Esophagus squamous epithelium (tissue), 4 donors: Measurements from ENCODE around the gene FRMD5.

Experiments used
- POLR2A ChIP-seq, 4 donors: fragments of 450-650 bp; IDR thresholded peaks; one replicate each; pipeline ENCODE4 v1.6.1; 2017; ENCODE audit warnings: antibody characterized with exemption in 4 of 4, mild to moderate bottlenecking in 4 of 4, moderate library complexity in 3 of 4
- TF ChIP-seq, protein P1 (sequence below), 6 experiments: fragments of 450-650 bp in 4 of 6; fragments of 200-600 bp in 2 of 6; sonication (generic) in 2 of 6; IDR thresholded peaks; one replicate each; pipeline ENCODE4 v1.5.1; 2016 to 2019; ENCODE audit warnings: antibody characterized with exemption in 6 of 6, mild to moderate bottlenecking in 4 of 6, moderate library complexity in 4 of 6

GRCh38 chr15:44045661-44046060, 149.4 kb downstream of the FRMD5 start:
- TF ChIP-seq, protein P1, sequence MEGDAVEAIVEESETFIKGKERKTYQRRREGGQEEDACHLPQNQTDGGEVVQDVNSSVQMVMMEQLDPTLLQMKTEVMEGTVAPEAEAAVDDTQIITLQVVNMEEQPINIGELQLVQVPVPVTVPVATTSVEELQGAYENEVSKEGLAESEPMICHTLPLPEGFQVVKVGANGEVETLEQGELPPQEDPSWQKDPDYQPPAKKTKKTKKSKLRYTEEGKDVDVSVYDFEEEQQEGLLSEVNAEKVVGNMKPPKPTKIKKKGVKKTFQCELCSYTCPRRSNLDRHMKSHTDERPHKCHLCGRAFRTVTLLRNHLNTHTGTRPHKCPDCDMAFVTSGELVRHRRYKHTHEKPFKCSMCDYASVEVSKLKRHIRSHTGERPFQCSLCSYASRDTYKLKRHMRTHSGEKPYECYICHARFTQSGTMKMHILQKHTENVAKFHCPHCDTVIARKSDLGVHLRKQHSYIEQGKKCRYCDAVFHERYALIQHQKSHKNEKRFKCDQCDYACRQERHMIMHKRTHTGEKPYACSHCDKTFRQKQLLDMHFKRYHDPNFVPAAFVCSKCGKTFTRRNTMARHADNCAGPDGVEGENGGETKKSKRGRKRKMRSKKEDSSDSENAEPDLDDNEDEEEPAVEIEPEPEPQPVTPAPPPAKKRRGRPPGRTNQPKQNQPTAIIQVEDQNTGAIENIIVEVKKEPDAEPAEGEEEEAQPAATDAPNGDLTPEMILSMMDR (IDR thresholded peaks at IDR 0.05): no peak
- TF ChIP-seq POLR2A (IDR thresholded peaks at IDR 0.05): no peak
